ENCODE measurements around the gene KDM1B.

- TF ChIP-seq, protein P1, sequence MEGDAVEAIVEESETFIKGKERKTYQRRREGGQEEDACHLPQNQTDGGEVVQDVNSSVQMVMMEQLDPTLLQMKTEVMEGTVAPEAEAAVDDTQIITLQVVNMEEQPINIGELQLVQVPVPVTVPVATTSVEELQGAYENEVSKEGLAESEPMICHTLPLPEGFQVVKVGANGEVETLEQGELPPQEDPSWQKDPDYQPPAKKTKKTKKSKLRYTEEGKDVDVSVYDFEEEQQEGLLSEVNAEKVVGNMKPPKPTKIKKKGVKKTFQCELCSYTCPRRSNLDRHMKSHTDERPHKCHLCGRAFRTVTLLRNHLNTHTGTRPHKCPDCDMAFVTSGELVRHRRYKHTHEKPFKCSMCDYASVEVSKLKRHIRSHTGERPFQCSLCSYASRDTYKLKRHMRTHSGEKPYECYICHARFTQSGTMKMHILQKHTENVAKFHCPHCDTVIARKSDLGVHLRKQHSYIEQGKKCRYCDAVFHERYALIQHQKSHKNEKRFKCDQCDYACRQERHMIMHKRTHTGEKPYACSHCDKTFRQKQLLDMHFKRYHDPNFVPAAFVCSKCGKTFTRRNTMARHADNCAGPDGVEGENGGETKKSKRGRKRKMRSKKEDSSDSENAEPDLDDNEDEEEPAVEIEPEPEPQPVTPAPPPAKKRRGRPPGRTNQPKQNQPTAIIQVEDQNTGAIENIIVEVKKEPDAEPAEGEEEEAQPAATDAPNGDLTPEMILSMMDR (conservative IDR thresholded peaks at IDR 0.05; ENCODE audit: low read depth, low read length), result no peak
- TF ChIP-seq EZH2 (IDR thresholded peaks at IDR 0.05; ENCODE audit: low read length, unreplicated experiment), result no peak
Measured at GRCh38 chr6:18249271-18249670, 94.0 kb downstream of the KDM1B start.
